Measurements from ENCODE around the gene SLC46A1. TPM values are rescaled to one million over a fixed set of nuclear protein-coding genes. Genes with fewer than 3 reads are reported as not detected.

SLC46A1 gene
- total and polyA plus RNA-seq, 11 donors: 2.6 to 13.9 (median 4.6) TPM

GRCh38 chr17:28365487-28365886, 40.5 kb downstream of the SLC46A1 start:
- H3K36me3 ChIP-seq: peaks cover 0 to 51% (median 37%) of the 10 kb centered on the region in 9 donors
- TF ChIP-seq POLR2A (IDR thresholded peaks at IDR 0.05): no peak
- TF ChIP-seq, protein P1, sequence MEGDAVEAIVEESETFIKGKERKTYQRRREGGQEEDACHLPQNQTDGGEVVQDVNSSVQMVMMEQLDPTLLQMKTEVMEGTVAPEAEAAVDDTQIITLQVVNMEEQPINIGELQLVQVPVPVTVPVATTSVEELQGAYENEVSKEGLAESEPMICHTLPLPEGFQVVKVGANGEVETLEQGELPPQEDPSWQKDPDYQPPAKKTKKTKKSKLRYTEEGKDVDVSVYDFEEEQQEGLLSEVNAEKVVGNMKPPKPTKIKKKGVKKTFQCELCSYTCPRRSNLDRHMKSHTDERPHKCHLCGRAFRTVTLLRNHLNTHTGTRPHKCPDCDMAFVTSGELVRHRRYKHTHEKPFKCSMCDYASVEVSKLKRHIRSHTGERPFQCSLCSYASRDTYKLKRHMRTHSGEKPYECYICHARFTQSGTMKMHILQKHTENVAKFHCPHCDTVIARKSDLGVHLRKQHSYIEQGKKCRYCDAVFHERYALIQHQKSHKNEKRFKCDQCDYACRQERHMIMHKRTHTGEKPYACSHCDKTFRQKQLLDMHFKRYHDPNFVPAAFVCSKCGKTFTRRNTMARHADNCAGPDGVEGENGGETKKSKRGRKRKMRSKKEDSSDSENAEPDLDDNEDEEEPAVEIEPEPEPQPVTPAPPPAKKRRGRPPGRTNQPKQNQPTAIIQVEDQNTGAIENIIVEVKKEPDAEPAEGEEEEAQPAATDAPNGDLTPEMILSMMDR (IDR thresholded peaks at IDR 0.05): no peak
- intact Hi-C loops (cut with DNase I): no loop called here

GRCh38 chr17:28364665-28365363, 41.2 kb downstream of the SLC46A1 start, which contains the start of gene SEBOX:
TSS of gene SEBOX (minus strand) at chr17:28365199. CDS start at chr17:28365151, 48 bp downstream.
- TF ChIP-seq, protein P1 (IDR thresholded peaks at IDR 0.05): no peak
- no peak for TF ChIP-seq POLR2A (IDR thresholded peaks at IDR 0.05)
- H3K27ac ChIP-seq: no peak within 1 kb of the TSS
- H3K36me3 ChIP-seq: peaks cover 0 to 58% (median 44%) of the 10 kb centered on the region in 9 donors
- no peaks in the 10 kb centered on the region for H3K9me3 ChIP-seq
- H3K4me3 ChIP-seq: no peak within 1 kb of the TSS
- intact Hi-C loops (cut with DNase I): no loop called here
- no peaks in the 10 kb centered on the region for H3K27me3 ChIP-seq
- DNase-seq (no peak), ATAC-seq (no peak)
- 78 to 91% (median 88%) methylated on average over 7 to 13 of the region's 13 CpGs for WGBS, 4 donors
- H3K4me1 ChIP-seq: peaks cover 0 to 2% (median 0%) of the 10 kb centered on the region in 12 donors

More at GRCh38 chr17:28365487-28365886, 40.5 kb downstream of the SLC46A1 start:
- H3K4me1 ChIP-seq: peaks cover 2 to 9% (median 3%) of the 10 kb centered on the region in 12 donors
- H3K27me3 ChIP-seq: no peaks in the 10 kb centered on the region
- no peaks in the 10 kb centered on the region for H3K9me3 ChIP-seq
- H3K4me3 ChIP-seq: no peak overlapping the region
- ATAC-seq (no peak), DNase-seq (no peak)
- WGBS, 4 donors: 89 to 94% (median 92%) methylated on average over 3 of the region's 3 CpGs
- H3K27ac ChIP-seq: no peak overlapping the region

GRCh38 chr17:28363776-28364650, 42.0 kb downstream of the SLC46A1 start:
- no peaks in the 10 kb centered on the region for H3K27me3 ChIP-seq
- WGBS, 4 donors: 85 to 92% (median 89%) methylated on average over 2 to 8 of the region's 8 CpGs
- intact Hi-C loops (cut with DNase I): no loop called here
- peaks cover 0 to under 1% (median 0%) of the 10 kb centered on the region in 12 donors for H3K4me1 ChIP-seq
- TF ChIP-seq, protein P1 (IDR thresholded peaks at IDR 0.05): no peak
- TF ChIP-seq POLR2A (IDR thresholded peaks at IDR 0.05): no peak
- ATAC-seq (no peak), DNase-seq (no peak)
- H3K4me3 ChIP-seq: no peak overlapping the region
- peaks cover 0 to 66% (median 52%) of the 10 kb centered on the region in 9 donors for H3K36me3 ChIP-seq
- no peak overlapping the region for H3K27ac ChIP-seq
- no peaks in the 10 kb centered on the region for H3K9me3 ChIP-seq

GRCh38 chr17:28363186-28363585, 42.8 kb downstream of the SLC46A1 start:
- Histone ChIP-seq H3K27ac (no peak overlapping the region), H3K36me3 (peaks cover 0 to 66% (median 53%) of the 10 kb centered on the region in 9 donors), H3K4me3 (no peak overlapping the region), H3K4me1 (peaks cover 0 to 8% (median 5%) of the 10 kb centered on the region in 12 donors), H3K27me3 (no peaks in the 10 kb centered on the region), H3K9me3 (no peaks in the 10 kb centered on the region)
- intact Hi-C loops (cut with DNase I): no loop called here
- ATAC-seq: no peak
- DNase-seq: no peak
- 75 to 93% (median 86%) methylated on average over 5 of the region's 5 CpGs for WGBS, 4 donors
- no peak for TF ChIP-seq POLR2A (IDR thresholded peaks at IDR 0.05)
- TF ChIP-seq, protein P1 (IDR thresholded peaks at IDR 0.05): no peak

All from heart left ventricle (tissue), 16 donors.